Measurements from ENCODE around the gene PDCL3.

Gene PDCL3

DNA sequence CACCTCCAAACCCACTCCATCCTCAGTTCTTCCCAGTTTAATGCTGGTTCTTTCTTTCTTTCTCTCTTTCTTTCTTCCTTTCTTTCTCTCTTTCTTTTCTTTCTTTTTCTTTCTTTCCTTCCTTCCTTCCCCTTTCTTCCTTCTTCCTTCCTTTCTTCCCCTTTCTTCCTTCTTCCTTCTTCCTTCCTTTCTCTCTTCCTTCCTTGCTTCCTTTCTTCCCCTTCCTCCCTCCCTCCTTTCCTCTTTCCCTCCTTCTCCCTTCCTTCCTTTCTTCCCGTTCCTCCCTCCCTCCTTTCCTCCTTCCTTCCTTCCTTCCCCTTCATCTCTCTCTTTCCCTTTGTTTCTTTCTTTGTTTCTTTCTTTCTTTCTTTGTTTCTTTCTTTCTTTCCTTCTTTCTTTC is 50.9 kb downstream of the PDCL3 start:
- no peak for DNase-seq

- DNase-seq, result peak; percentile 20
These were observed 51.7 kb downstream of the PDCL3 start for GRCh38 chr2:100614455-100615000.

GRCh38 chr2:100615471-100615870 is 52.7 kb downstream of the PDCL3 start:
- peak; percentile 39 for DNase-seq

- DNase-seq, result peak; percentile 10
These were observed 53.1 kb downstream of the PDCL3 start for GRCh38 chr2:100615886-100616285.

GRCh38 chr2:100616841-100617390 is 54.1 kb downstream of the PDCL3 start:
- DNase-seq, result peak; percentile 17

- peak; percentile 3 for DNase-seq
These were observed 57.2 kb downstream of the PDCL3 start for GRCh38 chr2:100619951-100620350.

- peak; percentile 8 for DNase-seq
These were observed 57.7 kb downstream of the PDCL3 start for GRCh38 chr2:100620481-100620880.

DNA sequence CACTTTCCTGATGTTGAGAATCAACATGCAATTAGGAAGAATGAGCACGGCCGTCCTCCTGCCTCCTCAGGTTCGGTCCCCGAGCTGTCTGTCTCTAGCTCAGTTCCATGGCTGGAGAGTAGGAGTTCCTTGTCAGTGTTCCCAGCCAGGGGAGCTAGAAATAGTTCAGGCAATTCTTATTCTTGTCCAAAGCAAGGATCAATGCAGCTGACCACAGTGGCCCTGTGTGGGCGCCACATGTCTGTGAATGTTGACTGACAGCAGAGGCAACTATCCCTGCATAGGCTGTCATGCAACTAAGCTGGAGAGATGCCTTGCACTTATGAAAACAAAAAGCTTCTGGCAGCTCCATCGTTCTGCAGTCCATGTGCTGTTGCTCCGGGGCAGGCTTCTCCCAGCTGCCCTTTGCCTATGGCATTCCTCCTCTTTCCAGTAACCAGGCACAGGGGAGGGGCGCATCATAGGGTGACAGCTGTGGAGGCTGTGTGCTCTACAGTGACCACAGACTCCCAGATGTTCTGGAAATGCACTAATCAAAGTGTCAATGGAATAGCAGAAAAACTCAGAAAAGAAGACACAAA is 58.7 kb downstream of the PDCL3 start:
- DNase-seq, result peak; percentile 30

GRCh38 chr2:100623033-100623715 is 60.4 kb downstream of the PDCL3 start:
- peak; percentile 22 for DNase-seq

- no peak for DNase-seq
These were observed 61.1 kb downstream of the PDCL3 start for GRCh38 chr2:100623930-100624329.

GRCh38 chr2:100624536-100624935 is 61.7 kb downstream of the PDCL3 start:
- peak; percentile 15 for DNase-seq

GRCh38 chr2:100625717-100626116 is 62.9 kb downstream of the PDCL3 start:
- DNase-seq, result peak; percentile 7
